Effector memory CD4-positive, alpha-beta T cell (primary cell): ENCODE data around the gene CASP2.

Experiments
- DNase-seq, 3 donors: peaks; one replicate each; pipeline ENCODE4 v3.0.0-alpha.2; 2020
- H3K27ac ChIP-seq: 2 replicates; pipeline ENCODE4 v1.7.0; 2013; ENCODE audit warnings: mild to moderate bottlenecking, low read length, moderate library complexity; ENCODE audit not compliant: insufficient read depth, poor library complexity, severe bottlenecking
- H3K27me3 ChIP-seq: replicated peaks from 2 replicates; pipeline ENCODE4 v1.7.0; 2013; ENCODE audit warnings: mild to moderate bottlenecking, low read length; ENCODE audit not compliant: insufficient read depth, control insufficient read depth, poor library complexity, severe bottlenecking
- H3K36me3 ChIP-seq: 2 replicates; pipeline ENCODE4 v1.7.0; 2013; ENCODE audit warnings: mild to moderate bottlenecking, low read length, moderate library complexity; ENCODE audit not compliant: control insufficient read depth, insufficient read depth
- H3K4me1 ChIP-seq: 2 replicates; pipeline ENCODE4 v1.7.0; 2013; ENCODE audit warnings: low read length, mild to moderate bottlenecking; ENCODE audit not compliant: control insufficient read depth, insufficient read depth, poor library complexity, severe bottlenecking
- H3K4me3 ChIP-seq: 2 replicates; pipeline ENCODE4 v1.7.0; 2013; ENCODE audit warnings: low read length, low read depth, mild to moderate bottlenecking; ENCODE audit not compliant: insufficient read depth, poor library complexity, severe bottlenecking
- H3K9me3 ChIP-seq: 2 replicates; pipeline ENCODE4 v1.7.0; 2013; ENCODE audit warnings: mild to moderate bottlenecking, low read length, moderate library complexity; ENCODE audit not compliant: control insufficient read depth

CASP2 gene

DNA sequence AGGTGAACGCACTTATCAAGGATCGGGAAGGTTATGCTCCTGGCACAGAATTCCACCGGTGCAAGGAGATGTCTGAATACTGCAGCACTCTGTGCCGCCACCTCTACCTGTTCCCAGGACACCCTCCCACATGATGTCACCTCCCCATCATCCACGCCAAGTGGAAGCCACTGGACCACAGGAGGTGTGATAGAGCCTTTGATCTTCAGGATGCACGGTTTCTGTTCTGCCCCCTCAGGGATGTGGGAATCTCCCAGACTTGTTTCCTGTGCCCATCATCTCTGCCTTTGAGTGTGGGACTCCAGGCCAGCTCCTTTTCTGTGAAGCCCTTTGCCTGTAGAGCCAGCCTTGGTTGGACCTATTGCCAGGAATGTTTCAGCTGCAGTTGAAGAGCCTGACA, 16.8 kb downstream of the CASP2 start:
- Histone ChIP-seq H3K4me3 (no peak overlapping the region), H3K27ac (no peak overlapping the region), H3K4me1 (no peaks in the 10 kb centered on the region), H3K9me3 (no peaks in the 10 kb centered on the region), H3K36me3 (peaks cover 59% of the 10 kb centered on the region), H3K27me3 (no peaks in the 10 kb centered on the region)
- no peak for DNase-seq

DNA sequence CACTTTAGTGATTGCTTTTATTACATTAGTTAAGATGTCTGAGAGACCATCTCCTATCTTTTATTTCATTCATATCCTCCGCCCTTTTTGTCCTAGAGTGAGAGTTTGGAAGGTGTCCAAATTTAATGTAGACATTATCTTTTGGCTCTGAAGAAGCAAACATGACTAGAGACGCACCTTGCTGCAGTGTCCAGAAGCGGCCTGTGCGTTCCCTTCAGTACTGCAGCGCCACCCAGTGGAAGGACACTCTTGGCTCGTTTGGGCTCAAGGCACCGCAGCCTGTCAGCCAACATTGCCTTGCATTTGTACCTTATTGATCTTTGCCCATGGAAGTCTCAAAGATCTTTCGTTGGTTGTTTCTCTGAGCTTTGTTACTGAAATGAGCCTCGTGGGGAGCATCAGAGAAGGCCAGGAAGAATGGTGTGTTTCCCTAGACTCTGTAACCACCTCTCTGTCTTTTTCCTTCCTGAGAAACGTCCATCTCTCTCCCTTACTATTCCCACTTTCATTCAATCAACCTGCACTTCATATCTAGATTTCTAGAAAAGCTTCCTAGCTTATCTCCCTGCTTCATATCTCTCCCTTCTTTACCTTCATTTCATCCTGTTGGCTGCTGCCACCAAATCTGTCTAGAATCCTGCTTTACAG, 17.4 kb downstream of the CASP2 start:
- H3K9me3 ChIP-seq = no peaks in the 10 kb centered on the region
- H3K4me1 ChIP-seq = peaks cover 4% of the 10 kb centered on the region
- no peak overlapping the region for H3K27ac ChIP-seq
- peak; percentile 37 to 43 (median 40) for DNase-seq
- H3K36me3 ChIP-seq = peaks cover 53% of the 10 kb centered on the region
- no peaks in the 10 kb centered on the region for H3K27me3 ChIP-seq
- H3K4me3 ChIP-seq = no peak overlapping the region

DNA sequence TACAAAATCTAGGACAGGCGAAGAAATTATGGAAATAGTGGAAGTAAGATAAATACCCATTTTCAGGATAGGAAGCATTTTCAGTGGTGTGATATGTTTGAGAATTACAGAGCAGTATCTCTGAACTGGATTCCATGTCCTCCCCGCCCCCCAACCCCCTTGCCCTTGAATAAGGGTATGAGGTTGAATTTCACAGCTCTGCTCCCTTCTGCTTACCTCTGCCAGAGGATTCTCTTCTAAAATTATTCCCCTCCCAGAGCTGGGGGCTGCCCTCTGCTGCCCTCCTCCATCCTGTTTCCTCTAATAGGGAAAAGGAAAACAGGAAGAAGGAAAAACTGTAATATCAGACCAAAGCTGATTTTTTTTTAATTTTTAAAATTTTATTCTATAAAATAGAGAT, 20.5 kb downstream of the CASP2 start:
- Histone ChIP-seq H3K27ac (no peak overlapping the region), H3K4me3 (no peak overlapping the region), H3K4me1 (peaks cover 5% of the 10 kb centered on the region), H3K9me3 (no peaks in the 10 kb centered on the region), H3K27me3 (no peaks in the 10 kb centered on the region), H3K36me3 (peaks cover 28% of the 10 kb centered on the region)
- DNase-seq = no peak

DNA sequence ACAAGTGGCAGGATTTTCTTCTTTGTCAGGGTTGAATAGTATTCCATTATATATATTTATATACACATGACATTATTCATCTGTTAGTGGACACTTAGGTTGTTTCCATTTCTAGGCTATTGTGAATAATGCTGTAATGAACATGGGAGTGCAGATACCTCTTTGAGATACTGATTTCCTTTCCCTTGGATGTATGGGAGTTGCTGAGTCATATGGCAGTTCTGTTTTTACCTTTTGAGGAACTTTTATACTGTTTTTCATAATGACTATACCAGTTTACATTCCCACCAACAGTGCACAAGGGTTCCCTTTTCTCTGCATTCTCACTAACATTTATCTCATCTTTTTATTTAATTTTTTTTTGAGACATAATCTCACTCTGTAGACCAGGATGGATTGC, 26.0 kb downstream of the CASP2 start:
- H3K27me3 ChIP-seq = no peaks in the 10 kb centered on the region
- DNase-seq = no peak
- no peak overlapping the region for H3K4me3 ChIP-seq

DNA sequence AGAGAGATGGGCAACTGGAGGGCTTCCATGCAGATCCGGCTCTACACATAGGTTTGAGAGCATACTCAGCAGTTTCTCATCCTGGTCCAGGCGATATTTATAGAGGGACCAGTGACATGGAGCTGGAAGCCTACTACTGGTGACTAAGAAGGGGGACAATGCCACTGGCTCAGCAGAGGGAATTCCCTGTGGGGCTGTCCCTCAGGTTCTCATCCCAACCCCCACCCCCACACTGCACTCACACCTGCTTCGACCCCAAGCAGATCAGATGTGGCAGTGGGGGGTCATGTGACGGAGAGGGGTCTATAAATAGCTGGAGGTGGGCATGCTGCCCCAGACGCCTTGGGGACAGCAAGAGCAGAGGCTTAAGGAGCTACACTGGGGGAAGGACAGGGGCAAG, 27.6 kb downstream of the CASP2 start, which contains the start of gene CLCN1:
Gene CLCN1, plus strand, starts transcription at position 336 of the 400 bp plus-strand sequence. CDS start 102 bp downstream, outside the sequence.
- Histone ChIP-seq H3K27ac (no peak within 1 kb of the TSS), H3K9me3 (no peaks in the 10 kb centered on the region), H3K36me3 (no peaks in the 10 kb centered on the region), H3K4me1 (no peaks in the 10 kb centered on the region), H3K4me3 (no peak within 1 kb of the TSS), H3K27me3 (no peaks in the 10 kb centered on the region)
- no peak for DNase-seq

More for the DNA sequence above, 26.0 kb downstream of the CASP2 start:
- H3K4me1 ChIP-seq = peaks cover 5% of the 10 kb centered on the region
- H3K27ac ChIP-seq = no peak overlapping the region
- no peaks in the 10 kb centered on the region for H3K9me3 ChIP-seq
- H3K36me3 ChIP-seq = no peaks in the 10 kb centered on the region

DNA sequence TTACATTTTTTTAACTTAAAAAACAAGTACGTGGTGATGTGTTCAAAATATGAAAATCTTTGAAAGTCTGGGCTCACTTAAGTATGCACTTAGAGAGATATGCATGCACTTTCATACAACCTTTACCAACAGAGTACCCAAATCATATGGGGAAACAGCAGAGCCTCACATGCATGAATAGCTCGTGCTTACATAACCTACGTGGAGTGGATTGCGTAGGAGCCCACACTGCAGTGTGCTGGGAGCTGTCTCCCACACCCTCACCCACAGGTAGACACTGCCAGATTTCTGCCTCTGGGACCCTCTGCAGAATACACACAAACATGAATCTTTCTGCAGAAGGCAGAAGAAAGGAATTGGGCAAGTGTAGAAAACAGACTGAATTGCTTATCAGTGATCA, 28.3 kb downstream of the CASP2 start:
- Histone ChIP-seq H3K27me3 (no peaks in the 10 kb centered on the region), H3K27ac (no peak overlapping the region), H3K4me3 (no peak overlapping the region), H3K36me3 (no peaks in the 10 kb centered on the region), H3K4me1 (no peaks in the 10 kb centered on the region), H3K9me3 (no peaks in the 10 kb centered on the region)
- DNase-seq = no peak

DNA sequence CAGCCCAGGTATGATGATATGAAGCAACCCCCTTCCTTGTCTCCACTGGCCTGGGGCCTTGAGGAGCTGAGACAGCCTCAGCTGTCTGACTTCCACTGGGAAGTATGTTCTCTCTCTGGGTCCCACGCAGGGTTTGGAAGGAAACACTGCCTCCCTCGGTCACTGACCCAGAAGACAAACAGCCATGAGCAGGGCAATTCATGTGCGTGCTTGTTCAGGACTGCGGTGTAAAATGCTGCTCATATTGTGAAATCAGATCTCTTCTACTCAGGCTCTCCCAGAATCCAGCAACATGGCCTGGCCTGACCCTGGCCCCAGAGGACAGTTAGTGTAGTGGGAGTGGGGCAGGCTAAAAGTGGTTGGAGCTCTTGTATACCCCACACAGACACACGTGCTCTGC, 30.5 kb downstream of the CASP2 start:
- no peaks in the 10 kb centered on the region for H3K4me1 ChIP-seq
- no peaks in the 10 kb centered on the region for H3K36me3 ChIP-seq
- no peaks in the 10 kb centered on the region for H3K27me3 ChIP-seq
- DNase-seq = no peak
- no peak overlapping the region for H3K4me3 ChIP-seq
- no peaks in the 10 kb centered on the region for H3K9me3 ChIP-seq
- H3K27ac ChIP-seq = no peak overlapping the region

DNA sequence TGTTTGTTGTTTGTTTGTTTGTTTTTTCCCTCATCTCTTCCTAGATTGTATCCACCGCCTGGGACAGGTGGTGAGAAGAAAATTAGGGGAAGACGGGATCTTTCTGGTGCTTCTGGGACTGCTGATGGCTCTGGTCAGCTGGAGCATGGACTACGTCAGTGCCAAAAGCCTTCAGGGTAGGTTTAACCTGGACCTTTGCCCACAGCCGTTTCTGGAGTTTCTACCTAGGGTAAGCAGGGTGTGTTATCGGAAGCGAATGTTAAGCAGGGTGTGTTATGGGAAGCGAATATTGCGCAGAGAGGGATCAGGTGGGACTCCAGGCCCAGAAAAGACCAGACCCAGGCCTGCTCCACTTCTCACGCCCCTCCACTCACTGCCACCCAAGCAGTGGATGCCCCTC, 32.5 kb downstream of the CASP2 start:
- Histone ChIP-seq H3K9me3 (no peaks in the 10 kb centered on the region), H3K4me1 (no peaks in the 10 kb centered on the region)
- DNase-seq = no peak

DNA sequence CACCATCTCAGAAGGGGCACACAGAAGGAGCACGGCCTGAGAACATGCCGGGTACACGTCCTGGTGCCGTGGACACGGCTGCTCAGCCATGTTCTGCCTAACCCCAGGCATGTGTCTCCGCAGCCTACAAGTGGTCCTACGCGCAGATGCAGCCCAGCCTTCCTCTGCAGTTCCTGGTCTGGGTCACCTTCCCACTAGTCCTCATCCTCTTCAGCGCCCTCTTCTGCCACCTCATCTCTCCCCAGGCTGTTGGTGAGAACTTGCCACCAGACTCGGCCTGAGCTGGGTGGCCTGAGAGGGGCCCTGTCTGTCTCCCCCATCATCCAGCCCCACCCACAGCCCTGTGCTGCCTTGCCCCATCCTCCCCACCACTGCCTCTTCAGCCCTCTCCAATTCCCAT, 33.1 kb downstream of the CASP2 start:
- Histone ChIP-seq H3K27me3 (no peaks in the 10 kb centered on the region), H3K36me3 (no peaks in the 10 kb centered on the region), H3K4me1 (no peaks in the 10 kb centered on the region), H3K27ac (no peak overlapping the region), H3K4me3 (no peak overlapping the region), H3K9me3 (no peaks in the 10 kb centered on the region)
- no peak for DNase-seq

More for the DNA sequence above, 32.5 kb downstream of the CASP2 start:
- Histone ChIP-seq H3K36me3 (no peaks in the 10 kb centered on the region), H3K27me3 (no peaks in the 10 kb centered on the region), H3K4me3 (no peak overlapping the region), H3K27ac (no peak overlapping the region)

DNA sequence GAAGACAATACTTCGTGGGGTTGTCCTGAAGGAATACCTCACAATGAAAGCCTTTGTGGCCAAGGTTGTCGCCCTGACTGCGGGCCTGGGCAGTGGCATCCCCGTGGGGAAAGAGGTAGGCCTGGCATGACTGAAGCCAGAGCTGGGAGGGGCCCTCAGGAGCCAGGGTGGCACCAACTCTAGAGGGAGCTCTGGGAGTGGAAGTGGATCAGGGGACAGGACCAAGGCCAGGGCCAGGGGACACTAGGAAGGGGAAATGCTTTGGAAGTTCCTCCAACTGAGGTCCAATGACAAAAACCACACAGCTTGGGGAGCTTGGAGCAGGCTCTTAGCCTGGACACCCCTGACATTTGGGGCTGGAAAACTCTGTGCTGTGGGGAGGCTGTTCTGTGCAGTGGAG, 33.6 kb downstream of the CASP2 start:
- Histone ChIP-seq H3K9me3 (no peaks in the 10 kb centered on the region), H3K4me3 (no peak overlapping the region), H3K27ac (no peak overlapping the region), H3K36me3 (no peaks in the 10 kb centered on the region), H3K27me3 (no peaks in the 10 kb centered on the region), H3K4me1 (no peaks in the 10 kb centered on the region)
- DNase-seq = no peak
